ENCODE data around the gene MUTYH. TPM values are rescaled to one million over a fixed set of nuclear protein-coding genes. Genes with fewer than 3 reads are reported as not detected.

MUTYH gene
- total RNA-seq, 1 experiment from 2014 or later = 32.6 TPM

GRCh38 chr1:45348966-45349677 lies 8.9 kb upstream of the MUTYH start:
- no peak for DNase-seq (ENCODE audit: low spot score)

GRCh38 chr1:45348609-45348965 lies 8.3 kb upstream of the MUTYH start:
- no peak for DNase-seq (ENCODE audit: low spot score)

- DNase-seq (ENCODE audit: low spot score) = no peak
These were observed 7.8 kb upstream of the MUTYH start for GRCh38 chr1:45348020-45348419.

GRCh38 chr1:45346473-45346872 lies 6.2 kb upstream of the MUTYH start:
- no peak for DNase-seq (ENCODE audit: low spot score)

- DNase-seq (ENCODE audit: low spot score) = no peak
These were observed 4.8 kb upstream of the MUTYH start for GRCh38 chr1:45345014-45345413.

GRCh38 chr1:45344499-45344898 lies 4.3 kb upstream of the MUTYH start:
- DNase-seq (ENCODE audit: low spot score) = no peak

- DNase-seq (ENCODE audit: low spot score) = no peak
These were observed 701 bp upstream of the MUTYH start for GRCh38 chr1:45340816-45341466.

- DNase-seq (ENCODE audit: low spot score) = no peak
These were observed 2.5 kb downstream of the MUTYH start for GRCh38 chr1:45337630-45338325.

GRCh38 chr1:45335855-45336324 lies 4.3 kb downstream of the MUTYH start:
- peak; percentile 81 for DNase-seq (ENCODE audit: low spot score)

- DNase-seq (ENCODE audit: low spot score) = no peak
These were observed 5.7 kb downstream of the MUTYH start for GRCh38 chr1:45334308-45335245.

GRCh38 chr1:45332346-45332720 lies 7.9 kb downstream of the MUTYH start:
- DNase-seq (ENCODE audit: low spot score) = no peak

GRCh38 chr1:45331436-45332345 lies 8.5 kb downstream of the MUTYH start:
- DNase-seq (ENCODE audit: low spot score) = no peak

- no peak for DNase-seq (ENCODE audit: low spot score)
These were observed 10.8 kb downstream of the MUTYH start for GRCh38 chr1:45329445-45329844.

GRCh38 chr1:45328680-45329079 lies 11.6 kb downstream of the MUTYH start:
- DNase-seq (ENCODE audit: low spot score) = no peak

GRCh38 chr1:45327644-45328515 lies 12.4 kb downstream of the MUTYH start:
- DNase-seq (ENCODE audit: low spot score) = peak; percentile 34

GRCh38 chr1:45326627-45327623 lies 13.3 kb downstream of the MUTYH start, which contains the start of gene HPDL:
Gene HPDL (plus strand): TSS chr1:45326895. CDS start chr1:45327149, 254 bp downstream.
- peak; percentile 74 for DNase-seq (ENCODE audit: low spot score)

- no peak for DNase-seq (ENCODE audit: low spot score)
These were observed 14.3 kb downstream of the MUTYH start for GRCh38 chr1:45325851-45326506.
